NCI-H1105 (cell line): ENCODE measurements around the gene RDH12.
"Not testable (repeated sequence)": the region's sequence is repeated elsewhere in the genome, so short reads cannot be mapped to it uniquely, and the experiment has no call there.

Experiments used
- DNase-seq: peaks from one replicate; lab custom pipeline; 2025; lab: John Stamatoyannopoulos, UW

The RDH12 gene

GRCh38 chr14:67701492-67701891, at the start of gene RDH12:
Gene RDH12 (plus strand): TSS chr14:67701886. CDS start chr14:67722643, 20,757 bp downstream.
- not testable (repeated sequence) for DNase-seq

GRCh38 chr14:67652189-67652588, 49.5 kb upstream of the RDH12 start:
- DNase-seq, result no peak

GRCh38 chr14:67653651-67654280, 47.9 kb upstream of the RDH12 start:
- no peak for DNase-seq

GRCh38 chr14:67663633-67664032, 38.1 kb upstream of the RDH12 start:
- DNase-seq, result no peak

- DNase-seq, result no peak
These were observed 35.8 kb upstream of the RDH12 start for GRCh38 chr14:67665868-67666267.

GRCh38 chr14:67666750-67667449, 34.8 kb upstream of the RDH12 start:
- peak; percentile 3 for DNase-seq

GRCh38 chr14:67668559-67668958, 33.1 kb upstream of the RDH12 start:
- DNase-seq, result no peak

GRCh38 chr14:67673451-67673850, 28.2 kb upstream of the RDH12 start:
- DNase-seq, result no peak

GRCh38 chr14:67674139-67674479, 27.6 kb upstream of the RDH12 start:
- peak; percentile 81 for DNase-seq

GRCh38 chr14:67674480-67675218, 27.0 kb upstream of the RDH12 start, which contains the start of gene VTI1B:
Gene VTI1B (minus strand): TSS chr14:67674632. CDS start chr14:67674489, 143 bp downstream.
- peak; percentile 68 for DNase-seq

- no peak for DNase-seq
These were observed 26.5 kb upstream of the RDH12 start for GRCh38 chr14:67675219-67675582.

GRCh38 chr14:67679006-67679405, 22.7 kb upstream of the RDH12 start:
- no peak for DNase-seq

- DNase-seq, result no peak
These were observed 21.5 kb upstream of the RDH12 start for GRCh38 chr14:67680121-67680602.

GRCh38 chr14:67680941-67681340, 20.7 kb upstream of the RDH12 start:
- DNase-seq, result no peak

GRCh38 chr14:67683842-67684241, 17.8 kb upstream of the RDH12 start:
- no peak for DNase-seq

- no peak for DNase-seq
These were observed 11.7 kb upstream of the RDH12 start for GRCh38 chr14:67690011-67690410.

GRCh38 chr14:67694791-67695393, 6.8 kb upstream of the RDH12 start:
- peak; percentile 92 for DNase-seq

- peak; percentile 93 for DNase-seq
These were observed 6.2 kb upstream of the RDH12 start, which contains the start of gene RDH11 for GRCh38 chr14:67695394-67695949. Gene RDH11 (minus strand): TSS chr14:67695764. CDS start chr14:67695703, 61 bp downstream.

- no peak for DNase-seq
These were observed 4.7 kb upstream of the RDH12 start for GRCh38 chr14:67697006-67697405.

GRCh38 chr14:67698179-67698578, 3.5 kb upstream of the RDH12 start:
- no peak for DNase-seq

GRCh38 chr14:67703997-67704396, 2.3 kb downstream of the RDH12 start:
- DNase-seq, result no peak

- peak; percentile 65 for DNase-seq
These were observed 2.9 kb downstream of the RDH12 start for GRCh38 chr14:67704484-67705089.
